SIG-M5 treated with dmso at 0.1 percent for 504 hours (cell line): ENCODE data around the gene UNC13A.

Experiments used
- DNase-seq: peaks from one replicate; lab custom pipeline; 2025; ENCODE audit not compliant: unreplicated experiment; lab: John Stamatoyannopoulos, UW

The UNC13A gene

GRCh38 chr19:17706750-17707181 lies 18.6 kb upstream of the UNC13A start:
- DNase-seq, result no peak

DNA sequence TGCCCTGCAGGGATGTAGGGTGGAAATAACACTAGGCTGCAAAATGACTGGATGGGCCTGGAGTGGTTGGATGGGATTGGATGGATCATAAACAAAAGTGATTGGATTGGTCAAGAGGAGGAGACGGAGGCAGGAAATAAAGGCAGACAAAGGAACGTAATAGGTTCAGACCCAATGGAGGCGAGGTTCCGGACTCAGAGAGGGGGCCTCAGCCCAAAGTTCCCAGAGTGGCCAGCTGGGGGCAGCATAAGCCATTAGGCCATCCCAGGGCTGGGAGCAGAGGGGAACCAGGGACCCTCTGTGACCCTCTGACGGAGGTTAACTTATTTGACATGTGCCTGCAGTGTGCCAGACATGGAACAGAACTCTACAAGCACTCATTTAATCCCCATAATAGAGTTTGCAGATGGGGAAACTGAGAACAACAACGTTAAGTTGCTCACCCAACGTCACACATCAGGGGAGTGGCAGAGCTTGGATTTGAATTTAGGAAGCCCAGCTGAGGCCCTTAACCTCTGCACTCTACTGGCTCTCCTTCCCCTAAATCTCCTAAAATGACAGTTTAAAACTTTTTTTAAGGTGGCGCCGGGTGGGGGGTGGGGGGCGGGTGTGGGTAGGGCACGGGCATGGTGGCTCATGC lies 15.8 kb upstream of the UNC13A start:
- DNase-seq, result no peak

DNA sequence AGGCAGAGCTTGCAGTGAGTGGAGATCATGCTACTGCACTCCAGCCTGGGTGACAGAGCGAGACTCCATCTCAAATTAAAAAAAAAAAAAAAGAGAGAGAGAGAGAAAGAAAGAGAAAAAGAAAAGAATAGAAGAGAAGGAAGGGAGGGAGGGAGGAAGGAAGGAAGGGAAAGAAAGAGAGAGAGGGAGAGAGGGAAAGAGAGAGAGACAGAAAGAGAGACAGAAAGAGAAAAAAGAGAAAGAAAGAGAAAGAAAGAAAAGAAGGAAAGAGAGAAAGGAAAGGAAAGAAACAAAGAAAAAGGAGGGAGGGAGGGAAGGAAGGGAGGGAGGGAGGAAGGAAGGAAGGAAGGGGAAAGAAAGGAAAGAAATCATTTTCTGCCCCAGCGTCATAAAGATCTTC lies 7.0 kb upstream of the UNC13A start:
- DNase-seq, result no peak

- DNase-seq, result no peak
These were observed 4.4 kb upstream of the UNC13A start for GRCh38 chr19:17692566-17692965.

- no peak for DNase-seq
These were observed 870 bp upstream of the UNC13A start for GRCh38 chr19:17688853-17689595.

GRCh38 chr19:17687141-17687856 lies 855 bp downstream of the UNC13A start:
- no peak for DNase-seq

DNA sequence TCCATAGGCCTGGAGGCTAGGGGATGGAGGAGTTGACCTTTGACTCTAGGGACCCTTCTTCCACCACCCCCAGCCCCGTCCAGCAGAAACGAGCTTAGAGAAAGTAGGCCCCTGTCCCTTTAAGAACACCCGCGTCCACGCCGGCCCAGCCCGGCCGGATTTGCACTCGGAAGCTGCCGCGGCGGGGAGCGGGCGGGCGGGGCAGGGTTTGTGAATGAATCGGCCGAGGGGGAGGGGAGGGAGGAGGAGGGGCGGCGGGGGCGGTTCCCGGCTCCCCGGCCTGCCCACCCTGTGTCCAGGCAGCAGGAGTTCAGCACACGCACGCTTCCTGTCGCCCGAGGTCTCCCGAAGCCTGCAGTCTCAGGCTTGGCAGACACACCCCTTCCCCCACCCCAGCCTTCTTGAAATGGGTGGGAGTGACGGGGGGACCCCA lies 1.5 kb downstream of the UNC13A start:
- no peak for DNase-seq

DNA sequence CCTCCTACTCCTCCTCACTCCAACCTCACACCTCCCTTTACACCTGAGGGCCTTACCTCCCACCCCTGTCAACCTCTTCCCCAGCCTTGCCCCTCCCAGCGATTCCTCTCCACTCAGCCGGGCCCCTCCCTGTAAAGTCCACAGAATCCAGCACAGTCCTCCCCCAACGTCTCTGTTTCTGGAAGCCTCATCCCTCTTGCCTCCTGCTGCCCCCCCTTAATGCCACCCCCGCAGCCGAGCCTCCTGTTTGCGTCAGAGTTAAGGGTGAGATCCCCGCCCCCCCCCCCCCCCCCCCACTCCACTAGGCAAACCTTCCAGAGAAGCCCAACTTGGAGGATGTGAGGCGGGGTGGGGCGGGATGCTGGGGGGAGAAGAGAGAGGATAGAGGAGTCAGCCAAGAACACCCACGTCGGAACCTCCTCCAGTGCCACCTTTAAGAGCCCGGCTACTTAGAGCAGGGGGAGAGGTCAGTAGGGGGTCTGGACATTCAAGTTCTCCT lies 2.1 kb downstream of the UNC13A start:
- DNase-seq, result no peak

DNA sequence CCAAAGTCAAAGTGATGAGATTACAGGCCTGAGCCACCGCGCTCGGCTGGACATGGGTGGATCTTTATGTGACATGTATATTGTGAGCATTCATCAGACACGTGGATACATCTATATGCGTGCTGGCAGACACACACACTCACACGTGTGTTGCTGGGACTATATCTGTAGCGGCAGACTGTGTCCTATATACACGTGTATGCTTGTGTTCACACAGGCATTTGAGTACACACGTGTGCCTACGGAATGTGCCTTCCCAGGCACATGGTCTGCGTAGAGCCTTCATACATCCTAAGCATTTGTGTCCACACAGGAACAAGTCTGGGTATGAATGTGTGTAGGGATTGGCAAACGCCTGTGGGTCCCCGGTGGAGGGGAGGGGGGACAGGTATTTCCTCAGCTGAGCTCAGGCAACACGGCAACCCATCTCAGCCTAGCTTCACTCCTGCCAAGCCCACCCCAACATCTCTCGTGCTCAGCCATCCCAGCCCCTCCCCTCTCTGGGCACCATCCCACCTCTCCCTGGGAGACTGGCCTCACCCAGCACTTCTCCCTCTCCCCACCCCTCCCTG lies 2.6 kb downstream of the UNC13A start:
- DNase-seq, result no peak

DNA sequence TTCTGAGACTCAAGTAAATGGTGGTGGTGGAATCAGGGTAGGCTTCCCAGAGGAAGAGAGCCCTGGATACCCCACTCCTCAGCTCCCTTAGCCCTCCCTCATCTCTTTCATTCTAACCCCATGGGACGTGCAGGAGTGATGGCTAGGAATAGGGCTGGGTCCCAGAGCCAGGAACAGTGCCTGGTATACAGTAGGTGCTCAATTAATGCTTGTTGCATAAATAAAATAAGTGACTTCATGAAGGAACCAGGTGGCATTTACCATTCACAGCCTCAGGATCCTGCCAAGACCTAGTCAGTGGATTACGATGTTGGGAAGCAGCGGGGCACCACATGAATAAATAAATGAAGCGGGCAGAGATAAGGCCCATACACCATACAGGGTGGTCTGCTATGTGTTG lies 3.9 kb downstream of the UNC13A start:
- DNase-seq, result no peak

DNA sequence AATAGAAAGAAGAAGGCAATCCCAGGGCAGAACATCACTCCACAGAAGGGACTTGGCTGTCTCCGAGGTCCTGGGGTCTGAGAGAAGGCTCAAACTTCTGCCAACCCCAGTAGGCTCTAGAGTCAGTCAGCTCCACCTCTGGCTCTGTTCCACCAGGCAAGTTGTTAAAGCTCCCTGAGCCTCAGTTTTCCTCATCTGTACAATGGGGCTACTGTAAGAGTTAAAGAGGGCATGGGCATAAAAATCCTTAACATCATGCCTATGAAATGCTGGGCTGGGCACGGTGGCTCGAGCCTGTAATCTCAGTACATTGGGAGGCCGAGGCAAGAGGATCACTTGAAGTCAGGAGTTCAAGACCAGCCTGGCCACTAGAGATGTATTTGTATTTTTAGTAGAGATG lies 5.1 kb downstream of the UNC13A start:
- no peak for DNase-seq

DNA sequence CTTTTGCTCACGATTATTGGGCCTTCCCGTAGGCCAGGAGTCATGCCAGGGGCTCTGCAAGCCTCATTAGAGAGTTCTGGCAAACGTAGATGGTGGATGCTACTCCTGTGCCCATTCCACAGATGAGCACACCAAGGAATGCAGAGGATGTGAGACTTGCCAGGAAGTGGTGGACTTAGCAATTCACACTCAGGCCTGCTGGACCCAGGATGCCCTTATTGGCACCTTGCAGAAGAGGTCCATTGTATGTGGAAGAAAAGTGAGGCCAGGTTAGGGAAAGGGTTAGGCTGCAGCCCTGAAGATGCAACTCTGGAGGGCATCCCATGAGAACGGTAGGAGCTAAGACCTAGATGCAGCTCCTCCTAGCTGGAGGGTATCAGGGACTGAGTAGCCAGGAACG lies 5.9 kb downstream of the UNC13A start:
- DNase-seq, result no peak

GRCh38 chr19:17681505-17682125 lies 6.5 kb downstream of the UNC13A start:
- peak; percentile 13 for DNase-seq

DNA sequence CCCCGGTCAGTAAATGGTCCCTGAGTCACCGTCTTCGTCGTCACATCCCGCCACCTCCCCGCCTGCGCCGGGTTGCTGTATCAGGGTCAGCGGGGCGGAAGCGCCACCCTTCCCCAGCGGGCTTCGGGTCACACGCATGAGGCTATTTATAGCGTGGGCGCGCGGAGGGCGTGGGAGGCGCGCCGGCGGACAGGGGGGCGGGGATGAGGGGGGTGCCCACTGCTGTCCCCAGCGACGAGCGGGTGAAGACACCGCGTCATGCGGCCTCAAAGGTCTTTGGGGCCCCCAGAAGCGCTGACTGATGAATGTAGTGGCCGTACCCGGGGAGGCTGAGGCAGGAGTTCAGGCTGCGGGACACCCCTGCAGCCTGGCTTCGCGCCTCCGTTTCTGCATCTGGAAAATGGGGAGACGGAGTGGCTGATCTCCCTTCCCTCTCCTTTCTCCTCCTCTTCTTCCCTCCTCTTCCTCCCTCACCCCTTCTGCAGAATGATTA lies 7.9 kb downstream of the UNC13A start:
- DNase-seq, result peak; percentile 65

DNA sequence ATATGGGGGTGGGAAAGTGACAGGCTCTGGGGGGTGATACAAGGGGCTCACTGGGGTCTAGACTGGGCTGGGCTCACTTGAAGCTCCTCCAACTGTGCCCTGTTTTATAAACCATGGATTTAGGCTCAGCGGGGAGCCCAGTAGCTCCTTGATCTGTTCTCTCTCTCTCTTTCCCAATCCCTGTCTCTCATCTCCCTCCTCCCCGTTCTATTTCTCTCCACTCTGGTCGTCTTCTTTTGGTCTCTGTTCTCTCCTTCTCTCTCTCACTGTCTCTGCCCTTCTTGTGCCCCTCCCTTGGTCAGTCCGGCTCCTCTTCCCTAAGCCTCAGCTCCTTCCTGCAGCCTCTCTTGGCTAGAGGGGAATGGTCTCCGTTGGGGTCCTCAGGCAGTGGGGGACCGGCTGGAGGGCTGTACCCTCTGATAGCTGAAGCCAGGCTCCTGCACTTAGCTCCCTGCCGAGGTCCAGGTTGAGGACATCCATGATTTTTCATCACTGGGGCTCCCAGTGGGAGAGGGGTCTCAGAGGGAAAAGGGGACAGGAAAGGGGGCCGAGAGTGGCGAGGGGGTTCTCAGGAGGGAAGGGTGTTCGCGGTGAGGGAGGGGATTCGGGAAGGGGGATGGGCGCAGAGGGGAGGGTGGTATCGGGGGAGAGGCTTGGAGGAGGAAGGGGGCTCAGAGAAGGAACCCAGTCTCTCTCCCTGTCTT lies 8.5 kb downstream of the UNC13A start:
- DNase-seq, result no peak

GRCh38 chr19:17678836-17679235 lies 9.3 kb downstream of the UNC13A start:
- no peak for DNase-seq

DNA sequence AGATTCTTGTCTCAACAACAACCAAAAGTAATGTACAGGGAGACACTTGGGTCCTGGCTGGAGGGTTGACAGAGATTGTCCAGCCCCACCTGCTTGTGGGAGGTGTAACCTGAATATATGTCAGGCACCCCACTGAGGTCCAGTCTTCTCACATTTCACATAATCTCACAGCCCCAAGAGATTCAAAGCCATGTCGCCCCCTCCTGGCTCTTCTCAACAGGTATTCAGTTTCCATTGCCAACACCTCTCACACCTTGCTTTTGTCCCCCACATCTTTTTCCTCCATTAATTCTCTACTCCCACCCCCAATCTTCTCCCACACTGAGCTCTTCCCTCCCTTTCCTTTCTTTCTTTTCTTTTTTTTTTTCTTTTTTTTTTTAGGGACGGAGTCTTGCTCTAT lies 11.2 kb downstream of the UNC13A start:
- no peak for DNase-seq

DNA sequence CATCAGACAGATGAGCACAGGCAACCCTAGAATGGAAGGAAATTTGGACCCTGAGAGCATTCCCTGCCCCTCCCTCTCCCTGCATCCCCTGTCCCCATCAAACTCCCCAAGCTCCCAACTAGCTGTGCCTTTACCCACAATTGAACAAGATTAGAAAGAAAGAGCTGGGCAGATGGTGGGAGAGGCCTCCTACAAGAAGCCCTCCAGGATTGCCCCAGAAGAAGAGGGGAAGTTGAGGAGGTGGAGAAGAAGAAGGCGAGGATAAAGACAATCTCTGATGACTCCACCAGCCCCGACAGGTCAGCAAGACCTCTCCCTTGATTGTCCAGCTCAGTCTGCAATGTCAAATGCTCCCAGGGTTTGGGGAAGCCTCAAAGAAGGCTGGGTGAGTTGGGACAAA lies 11.9 kb downstream of the UNC13A start:
- DNase-seq, result no peak

GRCh38 chr19:17673937-17674799 lies 14.0 kb downstream of the UNC13A start:
- no peak for DNase-seq
